HepG2 (cell line): Measurements from ENCODE around the gene C19orf33. TPM values are rescaled to one million over a fixed set of nuclear protein-coding genes. Genes with fewer than 3 reads are reported as not detected.
A peak's percentile ranks its signal among the peaks of the same experiment; 100 is the strongest.

Source experiments
- GZF1 ChIP-seq: sonication (generic); formaldehyde crosslinking; IDR thresholded peaks from 2 replicates; pipeline ENCODE4 v1.5.1; 2020; ENCODE audit warnings: mild to moderate bottlenecking, missing genetic modification reagents
- HNF4G ChIP-seq, 2 experiments: sonication (generic) in 1 of 2; formaldehyde crosslinking in 1 of 2; IDR thresholded peaks; 2 replicates each; pipeline versions ENCODE4 v1.4.0 to v1.6.1; 2011 to 2020; ENCODE audit warnings: borderline replicate concordance in 2 of 2, low read depth in 2 of 2, mild to moderate bottlenecking in 2 of 2, low read length in 1 of 2, missing genetic modification reagents in 1 of 2, moderate library complexity in 1 of 2
- ISX ChIP-seq: sonication (generic); formaldehyde crosslinking; conservative IDR thresholded peaks from 2 replicates; pipeline ENCODE4 v1.5.0; 2020; ENCODE audit warnings: missing genetic modification reagents
- KAT8 ChIP-seq: IDR thresholded peaks from 2 replicates; pipeline ENCODE4 v1.6.1; 2016; ENCODE audit warnings: missing genetic modification reagents, missing compliant biosample characterization
- MBD4 ChIP-seq: IDR thresholded peaks from 2 replicates; pipeline ENCODE4 v1.6.1; 2012; ENCODE audit warnings: low read length, inconsistent platforms, borderline replicate concordance
- NFIC ChIP-seq: IDR thresholded peaks from 2 replicates; pipeline ENCODE4 v1.6.1; 2012; ENCODE audit warnings: mild to moderate bottlenecking, low read length, inconsistent platforms
- ZFP90 ChIP-seq: sonication (generic); formaldehyde crosslinking; IDR thresholded peaks from 2 replicates; pipeline ENCODE4 v1.8.0; 2022; ENCODE audit warnings: missing genetic modification reagents, mild to moderate bottlenecking, inconsistent platforms, borderline replicate concordance
- ZNF737 ChIP-seq: sonication (generic); formaldehyde crosslinking; IDR thresholded peaks from 2 replicates; pipeline ENCODE4 v1.5.0; 2020; ENCODE audit warnings: missing genetic modification reagents, mild to moderate bottlenecking, borderline replicate concordance
- polyA plus RNA-seq, 8 experiments: library from polyadenylated mRNA; depleted of rRNA in 3 of 8; stranded (reverse) in 7 of 8; unstranded in 1 of 8; fragments of >200 nt; fragmentation: Illumina TruSeq in 4 of 8; extraction: Trizol in 4 of 8; gene quantifications; 2 replicates each; pipeline versions ENCODE4 v1.2.1 to v1.2.3, GENCODE V29; 2011 to 2016; ENCODE audit warnings: low read depth in 4 of 8, missing spikeins in 1 of 8, mixed read lengths in 1 of 8; ENCODE audit not compliant: insufficient read depth in 1 of 8
- total RNA-seq, 5 experiments: library from RNA; depleted of rRNA; stranded (reverse); fragments of >200 nt; fragmentation: Illumina TruSeq; extraction: Trizol; gene quantifications; 2 replicates each; pipeline ENCODE4 v1.2.3, GENCODE V29; 2016; ENCODE audit warnings: low read depth in 1 of 5
- TF ChIP-seq, protein P1 (sequence below): sonication (generic); formaldehyde crosslinking; IDR thresholded peaks from 2 replicates; pipeline ENCODE4 v1.4.0; 2020; ENCODE audit warnings: missing genetic modification reagents, mild to moderate bottlenecking, borderline replicate concordance
- TF ChIP-seq, protein P2 (sequence below): sonication (generic); formaldehyde crosslinking; IDR thresholded peaks from 2 replicates; pipeline ENCODE4 v1.4.0; 2020; ENCODE audit warnings: missing genetic modification reagents, borderline replicate concordance
- TF ChIP-seq, protein P3 (sequence below): sonication (generic); formaldehyde crosslinking; IDR thresholded peaks from one replicate; pipeline ENCODE4 v1.5.1; 2020; ENCODE audit warnings: mild to moderate bottlenecking, missing genetic modification reagents; ENCODE audit errors: not compliant biosample characterization
- TF ChIP-seq, protein P4 (sequence below): sonication (generic); formaldehyde crosslinking; IDR thresholded peaks from 2 replicates; pipeline ENCODE4 v1.4.0; 2020; ENCODE audit warnings: mild to moderate bottlenecking, low read depth, missing genetic modification reagents

C19orf33 gene
- total and polyA plus RNA-seq, 2 of the 13 experiments (the other 11 are each of a cell fraction or from before 2014, with no cell fraction given), result 2.5 to 3.3 TPM

DNA sequence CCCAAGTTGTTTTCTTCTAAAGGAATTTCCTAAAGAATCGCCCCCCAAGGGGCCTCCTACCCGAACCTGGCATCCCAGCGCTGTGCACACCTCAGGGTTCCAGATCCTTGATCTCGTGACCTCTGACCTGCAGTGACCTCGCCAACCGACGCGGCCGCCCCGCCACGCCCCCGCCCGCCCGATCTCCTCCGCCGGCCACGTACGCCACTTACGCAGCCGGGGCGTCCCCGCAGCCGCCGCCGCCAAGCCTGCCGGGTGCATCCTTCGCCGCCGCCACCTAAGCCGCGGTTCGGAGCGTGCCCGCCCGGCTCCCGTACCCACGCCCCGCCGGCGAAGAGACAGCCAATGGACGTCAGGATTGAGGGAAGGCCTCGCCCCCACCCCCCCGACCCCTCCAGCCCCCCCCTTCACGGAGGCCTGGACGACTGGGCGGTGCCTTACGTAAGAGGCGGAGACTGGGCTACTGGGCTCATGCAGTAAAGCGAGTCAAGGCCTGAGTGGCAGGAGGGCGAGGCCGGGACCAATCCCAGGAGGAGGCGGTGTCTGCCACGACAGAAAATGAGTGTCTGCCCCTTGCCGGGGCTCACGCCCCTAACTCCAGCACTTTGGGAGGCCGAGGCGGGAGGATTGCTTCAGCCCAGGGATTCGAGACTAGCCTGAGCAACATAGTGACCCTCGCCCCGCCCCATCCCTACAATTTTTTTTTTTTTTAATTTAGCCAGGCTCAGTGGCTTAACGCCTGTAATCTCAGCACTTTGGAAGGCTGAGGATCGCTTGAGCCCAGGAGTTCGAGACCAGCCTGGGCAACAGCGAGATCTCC, 11.8 kb downstream of the C19orf33 start, which contains the start of gene YIF1B (continued):
- TF ChIP-seq, protein P1, sequence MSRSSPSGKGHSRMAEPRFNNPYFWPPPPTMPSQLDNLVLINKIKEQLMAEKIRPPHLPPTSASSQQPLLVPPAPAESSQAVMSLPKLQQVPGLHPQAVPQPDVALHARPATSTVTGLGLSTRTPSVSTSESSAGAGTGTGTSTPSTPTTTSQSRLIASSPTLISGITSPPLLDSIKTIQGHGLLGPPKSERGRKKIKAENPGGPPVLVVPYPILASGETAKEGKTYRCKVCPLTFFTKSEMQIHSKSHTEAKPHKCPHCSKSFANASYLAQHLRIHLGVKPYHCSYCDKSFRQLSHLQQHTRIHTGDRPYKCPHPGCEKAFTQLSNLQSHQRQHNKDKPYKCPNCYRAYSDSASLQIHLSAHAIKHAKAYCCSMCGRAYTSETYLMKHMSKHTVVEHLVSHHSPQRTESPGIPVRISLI (CRISPR knock-in tag), result peak; percentile 53
- TF ChIP-seq GZF1 (CRISPR knock-in tag), result no peak
- peak; percentile 5; the same call in 1 of the 2 replicates for TF ChIP-seq HNF4G (IDR thresholded peaks at IDR 0.05; ENCODE audit: borderline replicate concordance, low read depth, low read length)
- TF ChIP-seq HNF4G (CRISPR knock-in tag; IDR thresholded peaks at IDR 0.05; ENCODE audit: borderline replicate concordance, low read depth), result no peak
- no peak for TF ChIP-seq ZNF737 (CRISPR knock-in tag)
- TF ChIP-seq KAT8 (CRISPR knock-in tag), result no peak; the same call in 1 of the 2 replicates
- no peak for TF ChIP-seq ZFP90 (CRISPR knock-in tag)
- TF ChIP-seq, protein P2, sequence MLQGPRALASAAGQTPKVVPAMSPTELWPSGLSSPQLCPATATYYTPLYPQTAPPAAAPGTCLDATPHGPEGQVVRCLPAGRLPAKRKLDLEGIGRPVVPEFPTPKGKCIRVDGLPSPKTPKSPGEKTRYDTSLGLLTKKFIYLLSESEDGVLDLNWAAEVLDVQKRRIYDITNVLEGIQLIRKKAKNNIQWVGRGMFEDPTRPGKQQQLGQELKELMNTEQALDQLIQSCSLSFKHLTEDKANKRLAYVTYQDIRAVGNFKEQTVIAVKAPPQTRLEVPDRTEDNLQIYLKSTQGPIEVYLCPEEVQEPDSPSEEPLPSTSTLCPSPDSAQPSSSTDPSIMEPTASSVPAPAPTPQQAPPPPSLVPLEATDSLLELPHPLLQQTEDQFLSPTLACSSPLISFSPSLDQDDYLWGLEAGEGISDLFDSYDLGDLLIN (CRISPR knock-in tag), result no peak
- no peak for TF ChIP-seq MBD4
- no peak for TF ChIP-seq NFIC
- TF ChIP-seq ISX (CRISPR knock-in tag), result no peak
- TF ChIP-seq, protein P3, sequence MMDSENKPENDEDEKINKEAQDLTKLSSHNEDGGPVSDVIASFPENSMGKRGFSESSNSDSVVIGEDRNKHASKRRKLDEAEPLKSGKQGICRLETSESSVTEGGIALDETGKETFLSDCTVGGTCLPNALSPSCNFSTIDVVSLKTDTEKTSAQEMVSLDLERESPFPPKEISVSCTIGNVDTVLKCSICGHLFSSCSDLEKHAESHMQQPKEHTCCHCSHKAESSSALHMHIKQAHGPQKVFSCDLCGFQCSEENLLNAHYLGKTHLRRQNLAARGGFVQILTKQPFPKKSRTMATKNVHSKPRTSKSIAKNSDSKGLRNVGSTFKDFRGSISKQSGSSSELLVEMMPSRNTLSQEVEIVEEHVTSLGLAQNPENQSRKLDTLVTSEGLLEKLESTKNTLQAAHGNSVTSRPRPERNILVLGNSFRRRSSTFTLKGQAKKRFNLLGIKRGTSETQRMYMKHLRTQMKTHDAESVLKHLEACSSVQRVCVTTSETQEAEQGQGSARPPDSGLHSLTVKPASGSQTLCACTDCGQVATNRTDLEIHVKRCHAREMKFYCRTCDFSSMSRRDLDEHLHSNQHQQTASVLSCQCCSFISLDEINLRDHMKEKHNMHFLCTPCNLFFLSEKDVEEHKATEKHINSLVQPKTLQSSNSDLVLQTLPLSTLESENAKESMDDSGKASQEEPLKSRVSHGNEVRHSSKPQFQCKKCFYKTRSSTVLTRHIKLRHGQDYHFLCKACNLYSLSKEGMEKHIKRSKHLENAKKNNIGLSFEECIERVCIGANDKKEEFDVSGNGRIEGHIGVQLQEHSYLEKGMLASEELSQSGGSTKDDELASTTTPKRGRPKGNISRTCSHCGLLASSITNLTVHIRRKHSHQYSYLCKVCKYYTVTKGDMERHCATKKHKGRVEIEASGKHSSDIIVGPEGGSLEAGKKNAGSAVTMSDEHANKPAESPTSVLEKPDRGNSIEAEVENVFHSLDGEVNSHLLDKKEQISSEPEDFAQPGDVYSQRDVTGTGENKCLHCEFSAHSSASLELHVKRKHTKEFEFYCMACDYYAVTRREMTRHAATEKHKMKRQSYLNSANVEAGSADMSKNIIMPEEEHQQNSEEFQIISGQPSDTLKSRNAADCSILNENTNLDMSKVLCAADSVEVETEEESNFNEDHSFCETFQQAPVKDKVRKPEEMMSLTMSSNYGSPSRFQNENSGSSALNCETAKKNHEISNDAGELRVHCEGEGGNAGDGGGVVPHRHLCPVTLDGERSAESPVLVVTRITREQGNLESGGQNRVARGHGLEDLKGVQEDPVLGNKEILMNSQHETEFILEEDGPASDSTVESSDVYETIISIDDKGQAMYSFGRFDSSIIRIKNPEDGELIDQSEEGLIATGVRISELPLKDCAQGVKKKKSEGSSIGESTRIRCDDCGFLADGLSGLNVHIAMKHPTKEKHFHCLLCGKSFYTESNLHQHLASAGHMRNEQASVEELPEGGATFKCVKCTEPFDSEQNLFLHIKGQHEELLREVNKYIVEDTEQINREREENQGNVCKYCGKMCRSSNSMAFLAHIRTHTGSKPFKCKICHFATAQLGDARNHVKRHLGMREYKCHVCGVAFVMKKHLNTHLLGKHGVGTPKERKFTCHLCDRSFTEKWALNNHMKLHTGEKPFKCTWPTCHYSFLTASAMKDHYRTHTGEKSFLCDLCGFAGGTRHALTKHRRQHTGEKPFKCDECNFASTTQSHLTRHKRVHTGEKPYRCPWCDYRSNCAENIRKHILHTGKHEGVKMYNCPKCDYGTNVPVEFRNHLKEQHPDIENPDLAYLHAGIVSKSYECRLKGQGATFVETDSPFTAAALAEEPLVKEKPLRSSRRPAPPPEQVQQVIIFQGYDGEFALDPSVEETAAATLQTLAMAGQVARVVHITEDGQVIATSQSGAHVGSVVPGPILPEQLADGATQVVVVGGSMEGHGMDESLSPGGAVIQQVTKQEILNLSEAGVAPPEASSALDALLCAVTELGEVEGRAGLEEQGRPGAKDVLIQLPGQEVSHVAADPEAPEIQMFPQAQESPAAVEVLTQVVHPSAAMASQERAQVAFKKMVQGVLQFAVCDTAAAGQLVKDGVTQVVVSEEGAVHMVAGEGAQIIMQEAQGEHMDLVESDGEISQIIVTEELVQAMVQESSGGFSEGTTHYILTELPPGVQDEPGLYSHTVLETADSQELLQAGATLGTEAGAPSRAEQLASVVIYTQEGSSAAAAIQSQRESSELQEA (CRISPR knock-in tag), result no peak
- TF ChIP-seq, protein P4, sequence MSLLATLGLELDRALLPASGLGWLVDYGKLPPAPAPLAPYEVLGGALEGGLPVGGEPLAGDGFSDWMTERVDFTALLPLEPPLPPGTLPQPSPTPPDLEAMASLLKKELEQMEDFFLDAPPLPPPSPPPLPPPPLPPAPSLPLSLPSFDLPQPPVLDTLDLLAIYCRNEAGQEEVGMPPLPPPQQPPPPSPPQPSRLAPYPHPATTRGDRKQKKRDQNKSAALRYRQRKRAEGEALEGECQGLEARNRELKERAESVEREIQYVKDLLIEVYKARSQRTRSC (CRISPR knock-in tag), result no peak
